GM06990 (cell line): ENCODE results near the gene NGRN.

Source experiments
- DNase-seq: peaks from one replicate; pipeline ENCODE4 v3.0.0-alpha.2; 2011; ENCODE audit not compliant: insufficient read length; ENCODE audit errors: extremely low read depth
- H3K27me3 ChIP-seq: replicated peaks from 2 replicates; pipeline ENCODE4 v1.6.0; 2011; ENCODE audit warnings: low read length; ENCODE audit not compliant: control insufficient read depth, insufficient read depth
- H3K36me3 ChIP-seq: 2 replicates; pipeline ENCODE4 v1.5.1; 2011; ENCODE audit warnings: low read length; ENCODE audit not compliant: control insufficient read depth, insufficient read depth
- H3K4me3 ChIP-seq: replicated peaks from 2 replicates; pipeline ENCODE4 v1.5.1; 2011; ENCODE audit warnings: low read depth, mild to moderate bottlenecking, control low read depth, low read length
- TF ChIP-seq, protein P1 (sequence below): IDR thresholded peaks from 2 replicates; pipeline ENCODE4 v1.5.1; 2011; ENCODE audit warnings: low read length, control low read depth, mild to moderate bottlenecking, inconsistent platforms; ENCODE audit not compliant: insufficient read depth, poor library complexity, severe bottlenecking

NGRN gene, protein sequence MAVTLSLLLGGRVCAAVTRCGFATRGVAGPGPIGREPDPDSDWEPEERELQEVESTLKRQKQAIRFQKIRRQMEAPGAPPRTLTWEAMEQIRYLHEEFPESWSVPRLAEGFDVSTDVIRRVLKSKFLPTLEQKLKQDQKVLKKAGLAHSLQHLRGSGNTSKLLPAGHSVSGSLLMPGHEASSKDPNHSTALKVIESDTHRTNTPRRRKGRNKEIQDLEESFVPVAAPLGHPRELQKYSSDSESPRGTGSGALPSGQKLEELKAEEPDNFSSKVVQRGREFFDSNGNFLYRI

DNA sequence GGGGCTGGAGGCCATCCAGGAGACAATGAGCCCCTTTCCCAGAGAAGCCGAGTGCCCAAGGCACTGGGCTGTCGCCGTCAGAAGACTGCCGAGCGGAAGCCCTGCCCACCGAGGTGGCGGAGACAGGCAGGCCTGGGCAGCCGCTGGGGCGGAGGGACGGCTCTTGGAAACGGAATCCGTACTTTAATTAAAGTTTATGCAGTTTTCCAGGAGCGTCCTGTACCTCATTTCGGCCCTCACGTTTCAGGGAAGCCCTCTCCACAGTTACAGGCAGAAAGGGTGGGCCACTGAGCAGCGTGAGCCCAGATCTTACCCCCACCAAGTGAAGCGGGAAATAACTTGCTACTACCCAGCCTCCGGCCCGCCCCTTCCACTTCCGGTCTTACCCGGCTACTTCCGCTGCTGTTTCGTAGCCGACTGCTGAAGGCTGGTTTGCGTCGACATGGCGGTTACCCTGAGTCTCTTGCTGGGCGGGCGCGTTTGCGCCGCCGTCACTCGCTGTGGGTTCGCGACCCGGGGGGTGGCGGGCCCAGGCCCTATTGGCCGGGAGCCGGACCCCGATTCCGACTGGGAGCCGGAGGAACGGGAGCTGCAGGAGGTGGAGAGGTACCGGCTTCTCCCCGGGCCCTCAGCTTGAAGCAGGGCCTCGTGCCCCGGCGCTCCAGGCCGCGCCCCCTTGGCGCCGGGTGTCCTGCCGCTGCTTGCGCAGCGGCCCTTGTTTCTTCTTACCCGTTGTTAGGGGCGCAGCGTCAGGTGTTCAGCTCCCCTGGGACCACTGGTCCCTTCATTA lies at the start of gene NGRN:
Gene NGRN, plus strand, starts transcription at position 402 of the 790 bp plus-strand sequence. Its CDS starts 41 bp downstream, at position 443.
- Histone ChIP-seq H3K27me3 (no peaks in the 10 kb centered on the region), H3K36me3 (no peaks in the 10 kb centered on the region; the same call in 1 of the 2 replicates), H3K4me3 (peak within 1 kb of the TSS; percentile 91)
- TF ChIP-seq, protein P1, sequence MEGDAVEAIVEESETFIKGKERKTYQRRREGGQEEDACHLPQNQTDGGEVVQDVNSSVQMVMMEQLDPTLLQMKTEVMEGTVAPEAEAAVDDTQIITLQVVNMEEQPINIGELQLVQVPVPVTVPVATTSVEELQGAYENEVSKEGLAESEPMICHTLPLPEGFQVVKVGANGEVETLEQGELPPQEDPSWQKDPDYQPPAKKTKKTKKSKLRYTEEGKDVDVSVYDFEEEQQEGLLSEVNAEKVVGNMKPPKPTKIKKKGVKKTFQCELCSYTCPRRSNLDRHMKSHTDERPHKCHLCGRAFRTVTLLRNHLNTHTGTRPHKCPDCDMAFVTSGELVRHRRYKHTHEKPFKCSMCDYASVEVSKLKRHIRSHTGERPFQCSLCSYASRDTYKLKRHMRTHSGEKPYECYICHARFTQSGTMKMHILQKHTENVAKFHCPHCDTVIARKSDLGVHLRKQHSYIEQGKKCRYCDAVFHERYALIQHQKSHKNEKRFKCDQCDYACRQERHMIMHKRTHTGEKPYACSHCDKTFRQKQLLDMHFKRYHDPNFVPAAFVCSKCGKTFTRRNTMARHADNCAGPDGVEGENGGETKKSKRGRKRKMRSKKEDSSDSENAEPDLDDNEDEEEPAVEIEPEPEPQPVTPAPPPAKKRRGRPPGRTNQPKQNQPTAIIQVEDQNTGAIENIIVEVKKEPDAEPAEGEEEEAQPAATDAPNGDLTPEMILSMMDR = no peak
- peak; percentile 91 for DNase-seq

DNA sequence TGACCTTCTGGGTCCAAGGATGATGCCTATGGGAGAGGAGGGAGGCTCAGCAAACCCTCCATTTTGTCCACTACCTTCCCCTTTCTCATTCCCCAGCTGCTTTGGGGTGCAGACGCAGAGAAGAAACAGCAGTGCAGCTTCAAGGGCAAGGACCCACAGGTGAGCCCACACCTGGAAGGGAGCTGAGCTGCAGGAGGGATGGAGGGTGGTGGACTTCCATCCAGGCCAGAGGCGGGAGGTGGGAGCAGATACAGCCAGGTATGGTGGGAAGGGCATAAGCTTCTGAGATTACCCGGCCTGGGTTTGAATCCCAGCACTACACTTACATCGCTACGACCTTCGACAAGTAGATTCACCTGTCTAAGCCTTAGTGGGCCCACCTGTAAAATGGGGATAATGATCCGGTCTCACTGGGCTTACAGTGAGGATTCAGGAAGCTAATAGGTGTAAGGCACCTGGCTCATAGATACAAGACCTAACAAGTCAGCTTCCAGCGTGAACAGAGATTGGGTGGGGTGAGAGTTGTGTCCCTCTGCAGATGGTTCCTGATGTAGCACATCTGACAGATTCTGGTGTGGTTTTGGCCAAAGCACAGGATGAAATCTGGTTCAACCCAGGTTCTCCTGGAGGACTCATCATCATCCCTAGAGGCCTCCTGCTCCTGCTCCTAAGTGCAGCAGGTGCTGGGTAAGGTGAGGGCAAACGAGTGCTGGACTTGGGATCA lies 47.6 kb upstream of the NGRN start:
- H3K4me3 ChIP-seq = no peak overlapping the region
- peaks cover 1% of the 10 kb centered on the region for H3K36me3 ChIP-seq
- TF ChIP-seq, protein P1 = no peak
- no peak for DNase-seq
- no peaks in the 10 kb centered on the region for H3K27me3 ChIP-seq

- Histone ChIP-seq H3K4me3 (no peak overlapping the region), H3K36me3 (peaks cover 10% of the 10 kb centered on the region)
These were observed 45.9 kb upstream of the NGRN start for GRCh38 chr15:90219421-90220141.

GRCh38 chr15:90221246-90221900 lies 44.1 kb upstream of the NGRN start:
- no peaks in the 10 kb centered on the region for H3K27me3 ChIP-seq
- H3K4me3 ChIP-seq = no peak overlapping the region
- H3K36me3 ChIP-seq = peaks cover 20% of the 10 kb centered on the region
- no peak for DNase-seq
- TF ChIP-seq, protein P1 = peak; percentile 81

More at GRCh38 chr15:90219421-90220141, 45.9 kb upstream of the NGRN start:
- TF ChIP-seq, protein P1 = peak; percentile 84
- DNase-seq = peak; percentile 65
- H3K27me3 ChIP-seq = no peaks in the 10 kb centered on the region

DNA sequence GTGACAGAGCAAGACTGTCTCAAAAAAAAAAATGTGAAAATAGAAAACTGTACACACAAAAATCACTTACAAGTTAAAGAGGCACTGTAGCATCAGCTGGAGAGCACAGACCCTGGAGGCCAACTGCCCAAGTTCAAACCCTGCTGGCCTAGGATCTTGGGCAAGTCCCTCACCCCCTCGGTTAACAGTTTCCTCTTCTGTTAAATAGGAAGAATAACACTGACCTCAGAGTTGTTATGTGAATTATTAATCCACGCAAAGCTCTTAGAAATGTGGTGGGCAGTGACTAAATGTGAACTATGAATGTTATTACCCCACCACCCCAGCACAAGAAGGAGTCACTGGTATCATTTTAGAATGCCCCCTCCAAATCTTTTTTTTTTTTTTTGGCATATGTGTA lies 42.9 kb upstream of the NGRN start:
- Histone ChIP-seq H3K27me3 (no peaks in the 10 kb centered on the region), H3K36me3 (peaks cover 22% of the 10 kb centered on the region), H3K4me3 (no peak overlapping the region)
- no peak for DNase-seq
- TF ChIP-seq, protein P1 = no peak
